A673 (cell line): ENCODE measurements around the gene ARSG.

ENCODE experiments used
- EZH2 ChIP-seq: fragments of 200-600 bp; sonication (generic); IDR thresholded peaks from 2 replicates; pipeline ENCODE4 v1.6.1; 2017; ENCODE audit warnings: borderline replicate concordance, low read depth, mild to moderate bottlenecking, mixed read lengths, antibody characterized with exemption, low read length; ENCODE audit not compliant: poor library complexity, severe bottlenecking
- TF ChIP-seq, protein P1 (sequence below): fragments of 300-800, 200-600 bp; sonication (generic); conservative IDR thresholded peaks from 2 replicates; pipeline ENCODE4 v1.5.1; 2017; ENCODE audit warnings: low read depth, mild to moderate bottlenecking, antibody characterized with exemption, low read length, moderate library complexity, mixed read lengths

DNA sequence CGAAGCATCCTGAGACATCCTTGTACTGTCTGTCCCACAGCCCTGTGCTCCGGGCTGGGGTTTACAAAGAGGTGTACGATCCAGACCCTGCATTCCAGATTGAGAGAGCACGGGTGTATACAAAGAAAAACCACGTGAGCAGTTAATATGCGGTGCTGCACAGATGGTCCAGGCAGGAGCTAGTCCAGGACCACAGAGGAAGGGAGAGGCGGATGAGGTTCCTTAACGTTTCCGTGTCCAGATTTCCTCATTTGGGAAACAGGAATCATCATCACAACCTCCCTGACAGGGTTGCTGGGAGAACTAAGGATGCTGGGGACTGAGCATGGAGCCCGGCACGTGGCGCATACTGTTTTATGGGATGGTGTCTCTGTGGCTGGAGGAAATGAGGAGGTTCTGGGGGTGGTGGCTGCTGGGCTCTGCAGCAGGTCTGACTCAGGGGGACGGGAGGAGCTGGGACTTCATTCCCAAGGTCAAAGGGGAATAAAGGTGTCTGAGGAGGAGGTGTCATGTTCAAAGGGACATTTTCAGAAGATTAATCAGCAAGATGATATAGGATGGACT lies 139.8 kb downstream of the ARSG start:
- TF ChIP-seq, protein P1, sequence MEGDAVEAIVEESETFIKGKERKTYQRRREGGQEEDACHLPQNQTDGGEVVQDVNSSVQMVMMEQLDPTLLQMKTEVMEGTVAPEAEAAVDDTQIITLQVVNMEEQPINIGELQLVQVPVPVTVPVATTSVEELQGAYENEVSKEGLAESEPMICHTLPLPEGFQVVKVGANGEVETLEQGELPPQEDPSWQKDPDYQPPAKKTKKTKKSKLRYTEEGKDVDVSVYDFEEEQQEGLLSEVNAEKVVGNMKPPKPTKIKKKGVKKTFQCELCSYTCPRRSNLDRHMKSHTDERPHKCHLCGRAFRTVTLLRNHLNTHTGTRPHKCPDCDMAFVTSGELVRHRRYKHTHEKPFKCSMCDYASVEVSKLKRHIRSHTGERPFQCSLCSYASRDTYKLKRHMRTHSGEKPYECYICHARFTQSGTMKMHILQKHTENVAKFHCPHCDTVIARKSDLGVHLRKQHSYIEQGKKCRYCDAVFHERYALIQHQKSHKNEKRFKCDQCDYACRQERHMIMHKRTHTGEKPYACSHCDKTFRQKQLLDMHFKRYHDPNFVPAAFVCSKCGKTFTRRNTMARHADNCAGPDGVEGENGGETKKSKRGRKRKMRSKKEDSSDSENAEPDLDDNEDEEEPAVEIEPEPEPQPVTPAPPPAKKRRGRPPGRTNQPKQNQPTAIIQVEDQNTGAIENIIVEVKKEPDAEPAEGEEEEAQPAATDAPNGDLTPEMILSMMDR: no peak
- TF ChIP-seq EZH2: no peak
